SK-N-MC (cell line): ENCODE results near the gene PSD4.

Experiments
- DNase-seq: peaks from one replicate; pipeline ENCODE4 v3.0.0-alpha.2; 2011; ENCODE audit warnings: low read depth, low spot score
- H3K27ac ChIP-seq: fragments of 200-600 bp; sonication (generic); 2 replicates; pipeline ENCODE4 v1.5.1; 2016; ENCODE audit warnings: mixed run types
- H3K36me3 ChIP-seq: fragments of 200-600 bp; sonication (generic); 2 replicates; pipeline ENCODE4 v1.6.1; 2017; ENCODE audit warnings: antibody characterized with exemption, low read length, mixed read lengths; ENCODE audit not compliant: insufficient read depth
- H3K4me3 ChIP-seq: fragments of 200-600 bp; sonication (generic); 2 replicates; pipeline ENCODE4 v1.5.1; 2016
- H3K9ac ChIP-seq: fragments of 200-600 bp; sonication (generic); 2 replicates; pipeline ENCODE4 v1.8.0; 2017; ENCODE audit warnings: mixed run types, mixed read lengths; ENCODE audit not compliant: insufficient read length
- H3K9me3 ChIP-seq: fragments of 200-600 bp; sonication (generic); 2 replicates; pipeline ENCODE4 v1.6.1; 2017; ENCODE audit warnings: low read depth, mild to moderate bottlenecking, antibody characterized with exemption, low read length, moderate library complexity, mixed read lengths
- EZH2 ChIP-seq: fragments of 200-600 bp; sonication (generic); IDR thresholded peaks from one replicate; pipeline ENCODE4 v1.6.1; 2017; ENCODE audit warnings: antibody characterized with exemption
- FOXP2 ChIP-seq: optimal IDR thresholded peaks from 2 replicates; pipeline ENCODE3; 2011; ENCODE audit warnings: mild to moderate bottlenecking, moderate library complexity; ENCODE audit not compliant: insufficient read depth; ENCODE audit errors: extremely low read length, control extremely low read depth
- POLR2AphosphoS5 ChIP-seq: IDR thresholded peaks from 2 replicates; pipeline ENCODE4 v1.6.1; 2012; ENCODE audit warnings: mild to moderate bottlenecking, low read depth, low read length, borderline replicate concordance

PSD4 gene

GRCh38 chr2:113215056-113215455 is 41.3 kb downstream of the PSD4 start:
- TF ChIP-seq FOXP2 (no peak), EZH2 (no peak), POLR2AphosphoS5 (no peak)

GRCh38 chr2:113216321-113216720 is 42.5 kb downstream of the PSD4 start:
- H3K27ac ChIP-seq: no peak overlapping the region
- H3K9ac ChIP-seq: no peak overlapping the region
- TF ChIP-seq FOXP2: no peak
- no peak for TF ChIP-seq POLR2AphosphoS5
- TF ChIP-seq EZH2: no peak
- no peaks in the 10 kb centered on the region for H3K9me3 ChIP-seq
- no peaks in the 10 kb centered on the region for H3K36me3 ChIP-seq
- H3K4me3 ChIP-seq: no peak overlapping the region
- no peak for DNase-seq

More at GRCh38 chr2:113215056-113215455, 41.3 kb downstream of the PSD4 start:
- no peak overlapping the region for H3K27ac ChIP-seq
- H3K4me3 ChIP-seq: no peak overlapping the region
- no peaks in the 10 kb centered on the region for H3K36me3 ChIP-seq
- H3K9ac ChIP-seq: no peak overlapping the region
- no peak for DNase-seq
- no peaks in the 10 kb centered on the region for H3K9me3 ChIP-seq

- H3K27ac ChIP-seq: peak overlapping the region; percentile 51; the same call in 1 of the 2 replicates
- H3K9me3 ChIP-seq: no peaks in the 10 kb centered on the region
- TF ChIP-seq POLR2AphosphoS5 (no peak), EZH2 (no peak), FOXP2 (no peak)
- no peak for DNase-seq
- H3K4me3 ChIP-seq: no peak overlapping the region
- no peaks in the 10 kb centered on the region for H3K36me3 ChIP-seq
- H3K9ac ChIP-seq: no peak overlapping the region
These were observed 43.2 kb downstream of the PSD4 start for GRCh38 chr2:113216891-113217454.

GRCh38 chr2:113217455-113218282 is 43.9 kb downstream of the PSD4 start:
- Histone ChIP-seq H3K4me3 (0 out of 2 replicates have a peak overlapping the region, but pooled peaks have one; percentile 12), H3K36me3 (no peaks in the 10 kb centered on the region), H3K27ac (peak overlapping the region; percentile 51; the same call in 1 of the 2 replicates), H3K9ac (no peak overlapping the region), H3K9me3 (no peaks in the 10 kb centered on the region)
- TF ChIP-seq POLR2AphosphoS5 (no peak), EZH2 (no peak), FOXP2 (no peak)
- no peak for DNase-seq

GRCh38 chr2:113218283-113219091 is 44.7 kb downstream of the PSD4 start:
- no peak for DNase-seq
- H3K9ac ChIP-seq: no peak overlapping the region

GRCh38 chr2:113219092-113219441 is 45.3 kb downstream of the PSD4 start:
- H3K9me3 ChIP-seq: no peaks in the 10 kb centered on the region
- no peaks in the 10 kb centered on the region for H3K36me3 ChIP-seq
- H3K4me3 ChIP-seq: no peak overlapping the region
- DNase-seq: no peak
- H3K27ac ChIP-seq: no peak overlapping the region
- no peak overlapping the region for H3K9ac ChIP-seq
- TF ChIP-seq POLR2AphosphoS5 (no peak), EZH2 (no peak), FOXP2 (no peak)

More at GRCh38 chr2:113218283-113219091, 44.7 kb downstream of the PSD4 start:
- TF ChIP-seq EZH2: no peak
- no peak for TF ChIP-seq FOXP2
- TF ChIP-seq POLR2AphosphoS5: no peak
- peak overlapping the region; percentile 51; the same call in 1 of the 2 replicates for H3K27ac ChIP-seq
- H3K4me3 ChIP-seq: no peak overlapping the region
- H3K9me3 ChIP-seq: no peaks in the 10 kb centered on the region
- H3K36me3 ChIP-seq: no peaks in the 10 kb centered on the region

GRCh38 chr2:113219525-113219888 is 45.7 kb downstream of the PSD4 start:
- DNase-seq: no peak
- H3K36me3 ChIP-seq: no peaks in the 10 kb centered on the region
- TF ChIP-seq EZH2 (no peak), FOXP2 (no peak), POLR2AphosphoS5 (no peak)
- H3K9me3 ChIP-seq: no peaks in the 10 kb centered on the region
- H3K4me3 ChIP-seq: no peak overlapping the region
- no peak overlapping the region for H3K27ac ChIP-seq
- H3K9ac ChIP-seq: no peak overlapping the region
